HG02623 (cell line): ENCODE results near the gene ANKZF1.

Experiments used
- ATAC-seq: cut with Tn5 transposase; IDR thresholded peaks from one replicate; pipeline ENCODE4 v1.9.1; 2021; ENCODE audit warnings: moderate library complexity; ENCODE audit not compliant: unreplicated experiment

The ANKZF1 gene

GRCh38 chr2:219225350-219225749 lies 4.3 kb upstream of the ANKZF1 start:
- no peak for ATAC-seq

- no peak for ATAC-seq
These were observed 1.3 kb upstream of the ANKZF1 start for GRCh38 chr2:219228041-219228910.

DNA sequence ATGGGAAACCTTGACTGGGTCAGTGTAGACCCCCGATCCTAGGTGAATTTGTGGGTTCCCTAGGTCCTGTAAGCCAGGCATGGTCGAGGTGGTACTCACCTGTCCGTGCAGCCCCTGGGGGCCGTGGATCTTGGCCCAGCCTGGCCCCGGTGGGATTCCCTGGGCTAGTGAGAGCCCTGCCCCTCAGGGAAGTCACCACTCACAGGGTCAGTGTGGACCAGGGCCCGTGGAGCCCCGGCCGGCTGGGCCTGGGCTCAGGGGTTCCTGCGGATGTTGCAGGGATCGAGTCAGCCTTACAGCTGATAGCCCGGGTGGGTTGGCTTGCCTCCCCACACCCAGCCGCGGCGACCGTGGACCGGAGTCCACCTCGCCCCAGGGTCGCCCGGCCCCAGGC lies 698 bp upstream of the ANKZF1 start:
- peak; percentile 9 for ATAC-seq

DNA sequence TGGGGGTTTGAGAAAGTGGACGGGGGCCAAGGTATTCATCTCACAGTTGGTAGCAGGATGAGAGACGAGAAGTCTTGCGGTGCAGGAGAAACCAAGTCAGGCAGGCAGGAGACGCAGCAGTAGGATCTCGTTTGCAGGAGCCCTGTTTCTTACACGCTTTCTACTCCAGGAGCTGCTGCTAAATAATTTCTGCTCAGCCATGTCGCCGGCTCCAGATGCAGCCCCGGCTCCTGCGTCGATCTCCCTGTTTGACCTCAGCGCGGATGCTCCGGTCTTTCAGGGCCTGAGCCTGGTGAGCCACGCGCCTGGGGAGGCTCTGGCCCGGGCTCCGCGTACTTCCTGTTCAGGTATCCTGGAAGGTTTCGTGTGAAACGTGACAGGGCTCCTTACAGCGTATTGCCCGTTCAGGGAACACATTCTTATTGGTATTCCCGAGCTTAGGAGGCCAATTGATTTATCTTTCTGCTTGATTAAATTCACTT lies 494 bp downstream of the ANKZF1 start:
- ATAC-seq = peak; percentile 1

GRCh38 chr2:219234331-219234730 lies 4.7 kb downstream of the ANKZF1 start:
- ATAC-seq = no peak

DNA sequence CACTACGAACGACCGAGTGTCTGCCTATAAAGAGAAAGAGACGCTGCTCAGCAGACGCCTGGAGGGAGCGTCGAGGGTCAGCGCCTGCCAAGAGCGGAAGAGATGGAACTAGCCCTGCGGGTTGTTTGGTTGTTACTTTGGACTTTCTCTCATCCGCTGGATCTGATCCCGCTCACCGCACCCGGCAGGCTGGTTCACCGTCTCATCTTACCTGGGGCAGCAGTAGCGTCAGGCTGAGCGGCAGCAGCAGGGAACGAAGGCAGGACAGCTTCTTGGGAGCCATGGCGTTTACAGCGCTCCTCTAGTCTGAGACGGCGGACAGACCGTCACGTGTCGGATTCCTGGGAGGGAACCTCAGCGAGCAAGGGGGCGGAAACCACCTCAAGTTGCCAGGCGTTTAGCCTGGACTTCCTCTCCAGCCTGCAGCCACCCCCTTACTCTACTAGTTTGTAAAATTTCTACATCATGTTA lies 13.7 kb downstream of the ANKZF1 start:
- ATAC-seq = no peak

GRCh38 chr2:219244789-219245147 lies 15.2 kb downstream of the ANKZF1 start:
- ATAC-seq = no peak

GRCh38 chr2:219245148-219245898 lies 15.7 kb downstream of the ANKZF1 start, which contains the start of the genes GLB1L and STK16:
GLB1L (minus strand) TSS chr2:219245444; CDS start chr2:219243573, 1,871 bp downstream.
STK16 (plus strand) TSS chr2:219245479; CDS start chr2:219246000, 521 bp downstream.
- peak; percentile 61 for ATAC-seq

GRCh38 chr2:219245899-219246230 lies 16.3 kb downstream of the ANKZF1 start:
- no peak for ATAC-seq

- no peak for ATAC-seq
These were observed 17.0 kb downstream of the ANKZF1 start for GRCh38 chr2:219246559-219246958.

DNA sequence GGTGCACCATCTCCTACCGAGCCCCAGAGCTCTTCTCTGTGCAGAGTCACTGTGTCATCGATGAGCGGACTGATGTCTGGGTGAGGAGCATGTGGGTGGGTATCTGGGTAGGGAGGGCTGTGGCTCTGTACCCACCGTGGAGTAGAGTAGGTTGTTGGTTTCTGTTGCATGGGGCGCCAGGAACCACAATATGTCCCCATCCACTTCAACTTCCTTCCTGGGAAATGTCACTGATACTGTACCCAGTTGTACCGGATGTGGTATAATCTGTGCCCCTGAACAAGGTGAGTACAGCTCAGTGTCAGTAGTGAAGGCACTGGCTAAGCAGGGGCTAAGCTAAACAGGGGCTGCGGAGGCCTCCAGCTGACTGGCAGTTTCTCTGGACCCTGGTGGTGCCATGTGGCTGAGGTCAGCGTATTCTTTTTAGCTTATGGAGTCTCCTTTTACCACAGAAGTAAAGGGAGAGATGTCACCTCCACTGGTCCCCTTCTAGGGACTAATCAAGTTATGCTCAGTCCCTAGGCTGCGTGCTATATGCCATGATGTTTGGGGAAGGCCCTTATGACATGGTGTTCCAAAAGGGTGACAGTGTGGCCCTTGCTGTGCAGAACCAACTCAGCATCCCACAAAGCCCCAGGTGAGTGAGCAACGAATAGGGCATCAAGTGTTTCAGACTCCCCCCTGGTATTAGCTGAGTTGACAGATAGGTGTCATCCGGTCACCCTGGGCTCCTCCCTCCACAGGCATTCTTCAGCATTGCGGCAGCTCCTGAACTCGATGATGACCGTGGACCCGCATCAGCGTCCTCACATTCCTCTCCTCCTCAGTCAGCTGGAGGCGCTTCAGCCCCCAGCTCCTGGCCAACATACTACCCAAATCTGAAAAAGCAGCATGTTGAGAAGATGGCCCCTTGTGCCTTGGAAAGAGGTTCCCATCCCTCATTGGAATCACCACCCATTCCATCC lies 18.4 kb downstream of the ANKZF1 start:
- ATAC-seq = no peak

GRCh38 chr2:219248845-219249202 lies 19.2 kb downstream of the ANKZF1 start:
- no peak for ATAC-seq

DNA sequence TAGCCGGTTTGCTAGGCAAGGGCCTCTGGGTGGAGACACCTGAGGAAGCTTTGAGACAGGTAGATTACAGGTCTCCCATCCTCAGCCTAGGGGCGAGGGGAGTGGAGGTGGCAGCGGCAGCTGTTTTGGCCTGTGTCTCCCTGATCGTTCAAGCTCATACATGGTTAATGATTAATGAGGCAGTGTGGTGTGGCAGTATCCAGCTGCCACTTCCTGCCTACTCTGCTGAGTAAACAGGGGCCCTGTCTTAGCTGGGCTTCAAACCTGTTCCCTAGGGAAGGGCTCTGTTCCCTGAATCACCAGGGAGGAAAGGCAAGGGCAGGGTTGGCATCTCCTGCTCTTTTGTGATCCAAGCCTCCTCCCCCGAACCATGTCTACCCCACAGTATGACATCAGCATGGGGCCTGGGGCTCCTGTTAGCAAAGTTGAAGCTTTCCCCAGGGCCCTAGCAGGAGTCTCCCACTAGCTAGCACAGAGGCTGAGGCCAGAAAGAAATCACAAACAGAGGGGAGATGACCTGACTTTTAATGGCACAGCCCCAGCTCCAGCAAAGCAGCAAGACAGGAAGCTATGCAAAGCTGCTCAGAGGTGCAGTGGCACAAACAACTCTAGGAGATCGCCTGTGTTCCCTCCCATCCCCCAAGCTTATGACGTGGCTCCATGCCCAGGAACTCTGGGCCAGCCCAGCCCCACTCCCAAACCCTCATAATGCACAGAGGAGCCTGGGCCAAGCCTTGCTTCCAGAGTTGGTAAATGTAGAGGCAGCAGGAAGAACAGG lies 19.8 kb downstream of the ANKZF1 start:
- peak; percentile 28 for ATAC-seq

- ATAC-seq = no peak
These were observed 20.6 kb downstream of the ANKZF1 start for GRCh38 chr2:219250049-219250781.

DNA sequence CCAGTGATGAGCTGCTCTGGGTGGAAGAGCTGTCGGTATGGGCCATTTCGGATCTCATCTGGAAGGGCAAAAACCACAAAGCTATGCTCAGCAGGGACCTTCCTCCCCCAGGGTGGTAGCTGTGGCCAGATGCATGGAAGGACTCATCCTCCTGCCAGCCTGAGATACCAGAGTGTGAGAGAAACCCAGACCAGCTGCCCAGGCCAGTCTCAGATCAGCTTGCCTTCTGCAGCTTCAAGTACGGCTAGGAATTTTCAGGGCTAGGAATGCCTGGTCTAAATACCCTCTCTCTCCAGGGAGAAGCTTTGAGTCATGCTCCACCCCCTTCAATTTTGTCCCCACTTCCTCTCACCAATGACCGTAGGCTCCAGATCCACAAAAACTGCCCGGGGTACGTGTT lies 22.1 kb downstream of the ANKZF1 start:
- ATAC-seq = no peak

- no peak for ATAC-seq
These were observed 22.5 kb downstream of the ANKZF1 start for GRCh38 chr2:219252084-219252483.

- ATAC-seq = no peak
These were observed 22.9 kb downstream of the ANKZF1 start for GRCh38 chr2:219252570-219252899.

GRCh38 chr2:219252900-219253752 lies 23.5 kb downstream of the ANKZF1 start, which contains the start of gene TUBA4B:
TUBA4B (plus strand) TSS chr2:219253243; CDS start chr2:219253408, 165 bp downstream.
- peak; percentile 2 for ATAC-seq
